ENCODE results near the gene APOL2.
"Not testable (repeated sequence)": the region's sequence is repeated elsewhere in the genome, so short reads cannot be mapped to it uniquely, and the experiment has no call there.

APOL2 gene

DNA sequence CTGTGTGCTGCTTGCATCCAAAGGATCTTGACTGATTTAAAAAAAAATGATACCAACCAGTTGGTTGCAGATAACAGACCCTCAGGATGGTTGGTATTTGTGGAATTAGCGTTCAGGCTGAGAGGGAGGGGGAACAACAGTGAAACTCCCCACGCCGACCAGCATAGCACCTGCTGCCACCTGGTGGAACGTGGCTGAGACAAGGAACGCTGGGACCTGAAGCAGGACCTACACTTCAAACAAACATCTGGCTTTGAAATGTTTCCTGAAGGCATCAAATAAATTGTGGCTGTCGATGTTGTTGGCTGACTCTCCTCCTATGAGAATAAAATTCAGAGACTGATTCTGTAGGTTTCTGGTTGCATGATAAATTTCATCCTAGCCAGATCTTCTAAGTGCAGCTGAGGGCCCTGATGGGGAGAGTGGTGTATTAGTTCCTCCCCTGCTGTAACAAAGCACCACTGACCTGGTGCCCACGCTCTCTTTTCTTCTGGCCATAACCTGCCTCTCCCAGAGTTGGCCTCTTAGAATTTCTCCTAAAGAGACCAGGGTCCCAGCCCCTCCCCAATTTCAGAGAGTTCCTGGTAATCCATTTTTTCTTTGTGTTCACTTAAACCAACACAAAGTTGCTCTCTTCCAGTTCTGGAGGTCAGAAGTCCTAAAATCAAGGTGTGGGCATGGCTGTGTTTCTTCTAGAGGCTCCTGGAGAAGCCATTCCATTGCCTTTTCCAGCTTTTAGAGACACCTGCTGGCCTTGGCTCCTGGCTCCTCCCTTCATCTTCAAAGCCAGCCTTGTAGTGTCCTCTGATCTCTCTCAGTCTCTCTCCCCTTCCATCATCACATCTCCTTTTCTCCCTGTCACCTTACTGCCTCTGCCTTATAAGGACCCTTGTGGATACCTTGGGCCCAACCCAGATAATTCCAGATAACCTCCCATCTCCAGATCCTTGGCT is 17.3 kb downstream of the APOL2 start:
- no peak for DNase-seq (ENCODE audit: low read depth)

DNA sequence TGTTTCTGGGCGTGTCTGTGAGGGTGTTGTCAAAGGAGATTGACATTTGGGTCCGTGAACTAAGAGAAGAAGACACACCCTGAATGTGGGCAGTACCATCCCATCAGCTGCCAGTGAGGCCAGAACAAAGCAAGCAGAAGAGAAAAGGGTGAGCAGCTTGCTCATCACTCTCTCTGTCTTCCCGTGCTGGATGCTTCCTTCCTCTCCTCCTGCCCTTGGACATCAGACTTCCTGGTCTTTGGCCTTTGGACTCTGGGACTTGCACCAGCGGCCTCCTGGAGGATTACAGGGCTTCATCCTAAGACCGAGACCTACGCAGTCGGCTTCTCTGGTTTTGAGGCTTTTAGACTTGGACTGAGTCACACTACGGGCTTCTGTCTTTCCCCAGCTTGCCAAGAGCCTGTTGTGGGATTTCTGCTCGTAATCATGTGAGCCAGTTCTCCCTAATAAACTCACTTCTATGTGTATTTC is 18.8 kb downstream of the APOL2 start:
- DNase-seq (ENCODE audit: low read depth) = no peak

- DNase-seq (ENCODE audit: low read depth) = no peak
These were observed 20.6 kb downstream of the APOL2 start for GRCh38 chr22:36218648-36219193.

GRCh38 chr22:36215981-36216380 is 23.3 kb downstream of the APOL2 start:
- DNase-seq (ENCODE audit: low read depth) = no peak

- no peak for DNase-seq (ENCODE audit: low read depth)
These were observed 25.7 kb downstream of the APOL2 start for GRCh38 chr22:36213586-36213985.

GRCh38 chr22:36212901-36213300 is 26.4 kb downstream of the APOL2 start:
- DNase-seq (ENCODE audit: low read depth) = no peak

GRCh38 chr22:36211237-36211861 is 28.0 kb downstream of the APOL2 start:
- no peak for DNase-seq (ENCODE audit: low read depth)

- DNase-seq (ENCODE audit: low read depth) = no peak
These were observed 29.1 kb downstream of the APOL2 start for GRCh38 chr22:36210224-36210623.

DNA sequence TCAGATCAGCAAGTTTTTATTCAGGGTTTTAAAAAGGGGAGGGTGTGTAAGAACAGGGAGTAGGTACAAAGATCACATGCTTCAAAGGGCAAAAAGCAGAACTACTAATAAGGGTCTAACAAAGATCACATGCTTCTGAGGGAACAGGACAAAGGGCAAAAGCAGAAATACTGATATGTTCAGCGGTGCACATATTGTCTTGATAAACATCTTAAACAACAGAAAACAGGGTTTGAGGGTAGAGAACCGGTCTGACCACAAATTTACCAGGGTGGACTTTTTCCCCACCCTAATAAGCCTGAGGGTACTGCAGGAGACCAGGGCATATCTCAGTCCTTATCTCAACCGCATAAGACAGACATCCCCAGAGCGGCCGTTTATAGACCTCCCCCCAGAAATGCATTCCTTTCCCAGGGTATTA is 29.8 kb downstream of the APOL2 start:
- not testable (repeated sequence) for DNase-seq (ENCODE audit: low read depth)

DNA sequence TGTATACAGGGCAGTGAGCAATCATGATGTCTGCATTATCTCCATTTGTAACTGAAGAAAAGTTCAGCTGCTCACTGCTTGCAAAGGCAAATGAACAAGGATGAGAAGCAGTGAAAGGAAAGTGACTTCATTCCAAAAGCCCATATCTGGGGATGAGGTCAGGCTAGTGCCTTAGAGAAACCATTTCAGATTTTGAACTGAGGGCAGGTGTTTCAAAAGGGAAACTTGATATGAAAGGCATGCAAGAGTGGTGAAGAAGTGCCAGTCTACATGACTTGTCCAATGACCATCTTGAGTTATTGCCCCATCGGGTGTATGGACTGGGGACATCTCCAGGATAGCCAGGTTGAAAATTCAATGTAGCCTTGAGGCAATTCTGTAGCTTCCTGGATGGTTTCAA is 30.4 kb downstream of the APOL2 start:
- DNase-seq (ENCODE audit: low read depth) = no peak

DNA sequence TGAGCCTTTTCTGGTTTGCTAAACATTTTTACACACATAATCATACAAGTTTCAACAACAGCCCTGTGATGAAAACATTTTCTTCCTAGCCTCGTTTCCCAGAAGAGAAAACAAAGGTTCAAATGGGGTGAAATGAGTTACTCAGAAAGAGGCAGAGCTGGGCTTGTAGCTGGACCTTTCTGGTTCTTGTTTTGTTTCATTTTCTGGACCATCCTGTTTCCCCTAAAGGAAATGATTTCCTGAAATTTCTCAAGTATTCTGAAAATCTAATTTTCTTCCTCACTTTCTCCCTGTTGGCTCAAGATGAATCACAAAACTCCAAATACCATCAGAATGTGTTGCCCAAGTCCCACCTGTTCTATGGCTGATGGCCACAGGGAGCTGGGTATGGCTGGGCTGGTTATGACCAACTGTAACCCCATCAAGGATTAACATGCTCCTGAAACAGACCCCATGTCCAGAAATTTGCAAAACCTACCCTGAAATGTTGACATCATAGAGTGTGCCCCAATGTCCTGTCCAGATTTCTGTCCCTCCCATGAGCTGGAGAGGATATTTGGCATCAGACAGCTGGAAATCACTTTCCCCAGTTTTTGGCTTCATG is 31.1 kb downstream of the APOL2 start:
- no peak for DNase-seq (ENCODE audit: low read depth)

DNA sequence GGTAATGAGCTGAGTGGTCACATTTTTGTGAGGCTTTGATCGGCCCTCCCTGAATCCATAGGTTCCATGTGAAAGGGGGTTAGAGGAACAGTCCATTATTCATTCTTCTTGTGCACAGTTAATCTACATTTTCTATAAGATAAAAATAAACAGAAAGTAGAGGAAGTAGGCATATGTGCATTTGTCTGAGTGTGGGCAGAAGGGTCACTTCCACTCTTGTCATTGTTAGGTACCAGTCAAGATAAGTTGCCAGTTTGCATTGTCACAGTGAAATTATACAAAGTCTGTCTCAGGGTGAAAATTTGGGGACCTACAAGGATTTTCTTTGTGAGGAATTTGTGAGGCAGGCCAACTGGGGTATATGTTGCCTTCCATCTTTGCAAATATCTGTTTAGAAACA is 33.1 kb downstream of the APOL2 start:
- no peak for DNase-seq (ENCODE audit: low read depth)

DNA sequence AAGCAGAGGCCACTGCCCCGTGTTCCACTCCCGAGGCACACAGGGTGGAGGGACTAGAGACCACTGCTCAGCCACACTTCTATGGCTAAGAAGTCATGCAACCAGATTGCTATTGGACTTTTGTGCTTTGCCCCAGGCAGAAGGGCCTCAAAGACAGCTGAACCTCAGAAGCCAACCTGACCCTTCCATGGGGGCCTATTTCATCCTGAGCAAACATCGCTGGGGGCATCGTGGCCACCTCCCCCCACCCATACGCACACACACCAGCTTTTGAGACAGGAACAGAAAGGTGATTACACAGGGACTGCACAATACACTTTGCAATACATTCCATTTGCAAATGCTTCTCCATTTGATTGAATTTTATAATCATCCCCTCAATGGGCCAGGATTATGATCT is 33.8 kb downstream of the APOL2 start:
- DNase-seq (ENCODE audit: low read depth) = not testable (repeated sequence)

DNA sequence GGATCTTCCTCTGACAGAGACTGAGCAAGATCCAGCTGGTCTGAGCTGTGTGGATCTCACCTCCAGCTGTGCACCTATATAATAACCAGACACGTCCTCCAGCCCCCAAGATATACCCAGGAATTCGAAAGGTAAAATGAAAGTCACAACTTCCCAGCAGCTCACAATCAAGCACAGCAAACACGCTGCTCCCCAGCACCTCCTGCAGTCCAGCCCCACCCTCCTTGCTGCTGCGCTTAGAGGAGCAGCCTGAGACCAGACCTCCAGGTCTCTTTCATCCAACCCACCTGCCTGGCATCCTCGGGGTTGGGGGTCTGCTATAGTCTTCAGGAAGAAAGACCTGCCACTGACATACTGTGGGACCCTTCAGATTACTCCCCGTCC is 34.7 kb downstream of the APOL2 start:
- DNase-seq (ENCODE audit: low read depth) = no peak

- no peak for DNase-seq (ENCODE audit: low read depth)
These were observed 35.2 kb downstream of the APOL2 start for GRCh38 chr22:36204001-36204631.

DNA sequence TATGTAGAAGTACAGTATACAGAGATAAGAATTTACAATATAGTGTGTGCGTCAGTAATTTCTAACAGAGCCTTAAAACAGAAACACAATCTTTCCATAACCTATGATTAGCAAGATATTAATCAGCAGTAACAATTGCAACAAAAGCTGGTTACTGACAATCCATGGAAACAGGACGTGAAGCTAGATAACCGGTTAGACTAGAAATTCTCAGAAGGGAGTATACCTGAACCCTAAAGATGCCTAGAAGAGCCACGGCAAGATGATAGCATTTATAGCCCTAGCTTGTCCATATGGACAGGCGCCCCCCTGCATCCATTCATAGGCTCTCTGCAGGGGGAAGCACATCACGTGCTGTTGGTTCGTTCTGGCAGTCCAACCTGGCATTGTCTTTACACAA is 35.9 kb downstream of the APOL2 start:
- DNase-seq (ENCODE audit: low read depth) = not testable (repeated sequence)

DNA sequence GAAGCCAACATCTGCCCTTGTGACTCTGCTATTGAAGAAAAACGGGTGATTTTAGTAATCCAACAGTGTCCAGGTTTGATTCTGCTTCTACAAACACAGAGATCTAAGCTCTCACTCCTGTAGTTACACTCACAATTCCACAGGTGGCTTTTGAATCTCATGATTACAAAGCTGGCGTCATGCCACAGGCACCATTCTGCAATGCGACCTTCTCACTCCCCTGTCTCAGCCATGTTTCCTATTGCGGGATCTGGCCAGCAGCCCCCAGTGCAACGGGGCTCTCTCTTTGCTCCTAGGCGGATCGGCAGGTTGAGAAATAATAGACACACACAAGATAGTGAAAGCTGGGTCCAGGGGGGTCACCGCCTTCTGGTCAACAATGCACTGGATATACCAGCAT is 36.4 kb downstream of the APOL2 start:
- DNase-seq (ENCODE audit: low read depth) = not testable (repeated sequence)

- DNase-seq (ENCODE audit: low read depth) = no peak
These were observed 37.6 kb downstream of the APOL2 start, which contains the start of gene APOL4 for GRCh38 chr22:36201630-36202319. Gene APOL4, minus strand, starts transcription at chr22:36201809. Its CDS starts 75 bp downstream, at chr22:36201734.

GRCh38 chr22:36201025-36201424 is 38.3 kb downstream of the APOL2 start:
- DNase-seq (ENCODE audit: low read depth) = not testable (repeated sequence)

GRCh38 chr22:36199001-36199551 is 40.3 kb downstream of the APOL2 start:
- DNase-seq (ENCODE audit: low read depth) = no peak

DNA sequence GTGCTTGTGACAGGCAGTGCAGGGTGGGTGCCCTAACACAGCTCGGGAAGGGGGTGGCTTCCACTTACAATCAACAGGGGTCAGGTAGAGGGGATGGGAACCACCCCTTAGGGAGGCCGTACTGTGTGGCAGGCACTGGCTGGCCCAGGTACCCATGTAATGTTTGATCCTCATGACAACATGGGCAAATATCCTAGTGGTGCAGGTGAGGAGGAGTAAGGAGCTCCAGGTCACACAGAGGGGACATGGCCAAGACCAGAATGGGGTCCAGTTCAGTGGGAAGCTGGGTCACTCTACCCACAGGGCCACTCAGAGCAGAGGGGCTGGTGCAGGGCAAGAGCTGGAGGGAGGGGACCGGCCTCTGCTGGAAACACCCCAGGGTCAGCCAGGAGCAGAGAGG is 40.8 kb downstream of the APOL2 start:
- DNase-seq (ENCODE audit: low read depth) = no peak
